GM20431 (cell line): ENCODE results near the gene KHDC4.
"Not testable (repeated sequence)": the region's sequence is repeated elsewhere in the genome, so short reads cannot be mapped to it uniquely, and the experiment has no call there.

Experiments
- in situ Hi-C: fragments of 300-500 bp; cut with MseI, MboI; formaldehyde crosslinking; loops from one replicate; pipeline ENCODE4 v1.15.0; 2020; ENCODE audit warnings: low sequenced_read_pairs; ENCODE audit not compliant: unreplicated experiment

The KHDC4 gene

DNA sequence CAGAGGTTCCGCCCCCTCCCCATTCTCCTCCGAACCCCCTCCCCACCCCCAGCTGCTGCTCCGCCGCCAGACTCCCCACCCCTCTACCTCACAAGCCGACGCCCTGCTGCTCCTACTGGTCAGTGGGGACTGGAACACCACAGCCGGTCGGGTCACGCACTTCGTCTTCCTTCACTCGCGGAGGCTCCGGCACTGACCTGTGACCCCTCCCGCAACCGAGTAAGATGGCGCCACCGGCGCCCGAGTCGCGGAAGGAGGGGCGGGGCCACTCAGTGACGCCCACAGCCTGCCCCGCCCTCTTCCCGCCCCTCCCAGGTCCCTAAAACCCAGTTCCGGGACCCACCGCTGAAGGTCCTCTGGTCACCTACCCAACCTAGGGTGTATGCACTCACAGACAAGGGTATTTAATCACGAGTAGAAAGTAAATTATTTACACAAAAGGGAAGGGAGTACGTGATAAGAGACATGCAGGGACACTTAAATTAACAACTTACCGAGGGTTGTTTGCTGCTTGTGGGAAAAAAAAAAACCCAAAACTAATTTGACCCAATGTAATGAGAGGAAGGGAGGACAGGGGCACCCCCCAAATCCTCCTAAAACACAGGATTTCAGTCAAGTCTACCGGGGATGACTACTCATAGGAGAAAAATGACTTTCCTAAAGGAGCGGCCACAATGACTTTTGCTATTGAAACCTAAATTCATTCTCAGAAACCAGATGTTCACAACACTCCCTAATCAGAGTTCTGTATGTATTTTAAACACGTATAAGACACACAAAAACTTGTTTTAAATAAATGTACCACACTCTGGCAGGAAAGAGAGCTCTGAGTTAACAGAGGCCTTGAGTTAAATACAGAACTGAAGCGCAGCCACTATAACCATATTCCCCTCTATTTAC, 22.8 kb downstream of the KHDC4 start, which contains the start of gene RIT1:
Gene RIT1 (minus strand): TSS at position 194 of the 900 bp plus-strand sequence. CDS start 588 bp downstream, outside the sequence.
- in situ Hi-C loops: no loop called here

DNA sequence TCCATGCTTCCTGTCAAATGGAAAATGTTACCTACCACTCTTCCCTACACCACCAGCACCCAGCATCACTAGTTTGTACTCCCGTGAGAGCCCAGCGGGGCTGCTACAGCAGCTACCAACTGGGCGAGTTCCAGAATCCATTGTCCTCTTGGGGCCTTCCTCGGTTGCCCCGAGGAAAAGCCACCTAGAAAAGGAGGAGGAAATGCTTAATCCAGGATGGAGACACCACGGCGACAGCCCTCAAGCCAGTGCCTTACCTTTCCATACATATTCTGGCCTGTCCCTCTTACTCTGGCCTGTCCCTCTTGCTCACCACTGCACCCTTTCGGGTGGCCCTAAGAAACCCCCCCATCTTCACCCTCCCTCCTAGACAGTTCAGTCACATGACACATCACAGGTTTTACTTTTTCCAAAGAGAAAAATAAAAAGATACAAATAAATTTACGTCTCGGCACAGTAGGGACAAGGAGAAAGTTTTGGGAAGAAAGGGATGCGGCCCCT, 23.5 kb downstream of the KHDC4 start:
- in situ Hi-C loops: no loop called here

GRCh38 chr1:155909894-155910293, 24.3 kb downstream of the KHDC4 start:
- in situ Hi-C loops: no loop called here

- in situ Hi-C loops: no loop called here
These were observed 30.0 kb downstream of the KHDC4 start for GRCh38 chr1:155904261-155904660.

DNA sequence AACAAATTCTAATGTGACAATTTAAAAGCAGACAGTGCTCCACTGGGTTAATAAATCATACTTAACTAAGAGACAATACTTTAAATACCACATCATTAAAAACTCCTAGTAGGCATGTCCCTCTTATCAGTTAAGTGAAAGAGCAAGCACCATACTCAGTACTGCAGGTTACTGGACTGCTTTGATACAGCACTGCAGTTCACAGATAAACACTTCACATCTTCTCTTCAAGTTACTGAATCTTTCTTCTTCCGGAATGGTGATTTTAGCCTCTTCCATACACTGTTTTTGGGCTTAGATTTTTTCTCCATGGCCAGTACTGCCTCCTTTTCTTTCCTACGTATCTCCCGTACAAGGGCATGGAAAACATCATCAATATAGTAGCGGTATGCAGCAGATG, 34.1 kb downstream of the KHDC4 start:
- in situ Hi-C loops: no loop called here

DNA sequence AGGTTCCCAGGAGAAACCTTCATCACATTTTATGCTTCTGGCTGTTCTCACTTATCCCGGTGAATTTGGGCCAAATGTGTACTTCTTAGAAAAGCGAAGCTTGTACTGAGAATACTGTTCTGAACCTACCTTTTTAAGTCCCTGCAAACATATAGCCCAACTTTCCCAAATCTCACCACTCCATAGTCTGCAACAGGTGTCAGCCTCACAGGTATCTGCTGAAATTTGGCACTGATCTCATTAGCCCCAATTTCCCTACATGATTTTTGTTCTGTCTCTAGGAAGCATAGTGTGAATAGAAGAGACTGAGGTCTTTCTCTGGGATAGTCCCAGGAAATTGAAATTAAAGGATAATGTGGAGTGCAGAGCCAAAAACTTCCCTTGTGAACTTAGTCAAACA, 34.5 kb downstream of the KHDC4 start:
- in situ Hi-C loops: no loop called here

DNA sequence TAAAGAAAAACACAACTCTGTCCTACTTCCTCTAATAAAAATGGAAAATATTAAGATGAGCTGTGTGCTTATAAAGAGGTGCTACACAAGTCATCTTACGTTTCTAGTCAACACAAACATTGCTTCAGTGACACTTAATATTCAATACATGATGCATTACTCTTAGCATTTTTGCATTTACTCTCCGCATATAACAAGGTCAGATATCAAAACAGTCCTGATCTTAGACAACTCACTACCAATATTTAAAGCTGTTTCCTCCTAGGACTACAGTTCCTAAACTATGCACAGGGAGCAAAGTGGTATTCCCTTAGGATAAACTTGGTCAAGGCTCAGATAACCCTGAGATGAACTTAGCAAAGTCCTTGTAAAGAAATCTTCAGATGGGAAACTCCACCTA, 35.3 kb downstream of the KHDC4 start:
- in situ Hi-C loops: no loop called here

DNA sequence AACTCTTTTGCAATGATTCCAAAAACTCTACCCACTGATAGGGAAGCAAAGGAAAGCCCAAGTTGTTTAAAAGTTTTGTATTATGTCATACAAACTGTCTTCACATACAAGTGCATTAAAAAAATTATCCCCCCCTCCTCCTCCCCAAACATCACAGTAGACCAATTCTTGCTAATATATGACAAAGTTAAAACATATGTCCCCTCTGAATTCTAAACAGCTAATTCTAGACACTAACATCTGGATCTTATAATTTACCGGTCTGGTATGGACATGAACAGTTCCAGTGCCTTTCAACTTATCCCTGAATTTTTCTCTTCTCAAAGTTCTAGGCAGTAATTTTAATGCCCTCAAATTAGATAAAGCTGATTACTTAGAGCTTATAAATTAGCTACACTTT, 36.5 kb downstream of the KHDC4 start:
- in situ Hi-C loops: no loop called here

DNA sequence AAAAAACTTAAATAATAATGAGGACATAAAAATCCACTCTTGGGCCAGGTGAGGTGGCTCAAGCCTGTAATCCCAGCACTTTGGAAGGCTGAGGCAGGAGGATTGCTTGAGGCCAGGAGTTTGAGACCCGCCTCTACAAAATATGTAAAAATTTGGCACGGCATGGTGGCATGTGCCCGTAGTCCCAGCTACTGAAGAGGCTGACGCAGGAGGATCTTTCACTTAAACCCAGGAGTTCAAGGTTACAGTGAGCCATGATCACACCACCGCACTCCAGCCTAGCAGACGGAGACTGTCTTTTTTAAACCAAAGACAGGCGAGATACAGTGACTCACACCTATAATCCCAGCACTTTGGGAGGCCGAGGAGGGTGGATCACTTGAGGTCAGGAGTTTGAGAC, 37.7 kb downstream of the KHDC4 start:
- in situ Hi-C loops: not testable (repeated sequence)

DNA sequence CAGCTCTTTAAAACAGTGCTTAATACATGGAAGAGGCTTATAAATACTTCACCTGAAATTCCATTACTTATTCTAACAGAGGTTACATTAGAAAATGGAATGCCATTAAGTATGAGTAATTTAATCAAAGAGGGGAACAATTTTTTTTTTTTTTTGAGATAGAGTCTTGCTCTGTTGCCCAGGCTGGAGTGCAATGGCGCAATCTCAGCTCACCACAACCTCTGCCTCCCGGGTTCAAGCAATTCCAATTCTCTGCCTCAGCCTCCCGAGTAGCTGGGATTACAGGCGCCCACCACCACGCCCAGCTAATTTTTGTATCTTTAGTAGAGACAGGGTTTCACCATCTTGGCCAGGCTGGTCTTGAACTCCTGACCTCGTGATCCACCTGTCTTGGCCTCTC, 38.6 kb downstream of the KHDC4 start:
- in situ Hi-C loops: not testable (repeated sequence)

GRCh38 chr1:155893389-155894142, 40.6 kb downstream of the KHDC4 start:
- in situ Hi-C loops: no loop called here

DNA sequence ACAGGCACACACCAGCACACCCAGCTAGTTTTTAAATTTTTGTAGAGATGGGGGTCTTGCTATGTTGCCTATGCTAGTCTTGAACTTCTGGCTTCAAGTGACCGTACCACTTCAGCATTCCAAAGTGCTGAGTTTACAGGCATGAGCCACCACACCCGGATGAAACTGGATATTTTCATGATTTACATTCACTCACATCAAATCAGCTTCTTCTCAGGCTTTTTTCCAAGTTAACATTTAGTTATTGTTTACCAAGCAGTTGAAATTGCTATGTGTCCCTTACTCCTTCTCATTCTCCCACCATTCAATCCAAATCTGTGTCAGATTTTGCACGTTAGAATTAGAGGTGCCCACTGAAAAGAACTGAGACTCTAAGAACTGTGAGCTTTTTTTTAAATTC, 41.4 kb downstream of the KHDC4 start:
- in situ Hi-C loops: no loop called here

GRCh38 chr1:155890251-155890650, 44.0 kb downstream of the KHDC4 start:
- in situ Hi-C loops: no loop called here

DNA sequence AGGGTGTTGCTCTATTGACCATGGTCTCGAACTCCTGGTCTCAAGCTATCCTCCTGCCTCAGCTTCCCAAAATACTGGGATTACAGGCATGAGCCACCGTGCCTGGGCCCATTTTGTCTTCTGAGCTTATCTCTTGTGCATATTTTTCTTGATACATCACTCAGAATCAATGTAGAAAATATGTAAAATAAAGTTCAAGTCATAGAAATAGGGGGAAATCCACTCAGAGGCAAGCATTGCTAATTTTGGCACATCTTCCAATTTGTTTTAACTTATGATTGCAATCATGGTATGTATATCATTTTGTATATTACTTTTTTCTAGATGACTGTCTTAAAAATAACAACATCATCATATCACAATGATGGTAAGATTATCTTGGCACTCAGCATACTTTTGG, 44.6 kb downstream of the KHDC4 start:
- in situ Hi-C loops: no loop called here

DNA sequence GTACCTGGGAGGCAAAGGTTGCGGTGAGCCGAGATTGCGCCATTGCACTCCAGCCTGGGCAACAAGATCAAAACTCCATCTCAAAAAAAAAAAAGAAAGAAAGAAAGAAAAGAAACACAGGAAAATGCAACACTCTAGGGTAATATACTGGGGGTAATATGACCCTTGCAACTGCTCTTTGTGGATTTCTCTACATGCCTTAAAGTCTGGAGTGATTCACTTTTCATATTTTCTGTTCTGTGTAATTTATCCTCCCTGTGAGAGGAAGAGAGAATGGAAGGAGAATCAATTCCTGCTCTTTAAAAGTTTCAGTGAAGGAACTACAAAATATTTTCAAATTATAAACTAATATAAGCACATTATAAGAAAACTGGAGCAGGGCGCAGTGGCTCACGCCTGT, 45.7 kb downstream of the KHDC4 start:
- in situ Hi-C loops: no loop called here

DNA sequence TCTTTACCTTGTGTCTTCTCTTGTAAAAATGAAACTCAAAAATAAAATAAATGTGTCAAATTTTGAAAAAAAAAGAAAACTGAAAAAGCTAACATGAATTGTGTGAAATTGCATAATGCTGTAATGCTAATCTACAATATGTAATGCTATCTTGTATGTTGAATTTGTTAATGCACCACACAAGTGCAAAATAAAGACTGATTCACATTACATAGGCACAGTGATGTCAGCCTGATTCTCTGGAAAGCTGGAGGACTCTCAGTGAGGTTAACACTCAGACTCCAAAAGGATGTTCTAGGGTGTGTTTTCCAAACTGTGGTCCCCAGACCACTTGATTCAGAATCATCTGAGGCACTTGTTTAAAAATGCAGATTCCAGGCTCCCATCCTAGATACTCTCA, 49.2 kb downstream of the KHDC4 start:
- in situ Hi-C loops: no loop called here

GRCh38 chr1:155884031-155884960, 49.9 kb downstream of the KHDC4 start:
- in situ Hi-C loops: no loop called here

GRCh38 chr1:155882766-155883165, 51.4 kb downstream of the KHDC4 start:
- in situ Hi-C loops: no loop called here

DNA sequence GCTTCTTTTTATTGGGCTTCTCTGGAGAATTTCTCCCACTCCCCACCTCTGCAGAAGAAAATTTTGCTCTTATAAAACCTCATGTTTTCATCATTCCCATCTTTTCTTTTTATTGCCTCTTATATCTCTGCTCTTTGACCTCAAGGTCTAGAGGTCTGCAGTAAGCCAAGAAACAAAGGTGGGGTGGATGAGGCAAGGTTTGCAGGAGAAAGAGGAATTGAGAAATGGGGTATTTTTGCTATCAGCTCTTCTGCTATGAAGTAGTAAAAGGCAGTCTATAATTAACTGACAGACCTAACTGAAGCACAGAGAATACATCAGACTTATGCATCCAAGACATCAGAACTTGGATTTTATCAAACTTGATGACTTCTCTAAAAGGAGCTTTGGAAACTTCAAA, 52.0 kb downstream of the KHDC4 start:
- in situ Hi-C loops: no loop called here

- in situ Hi-C loops: no loop called here
These were observed 53.3 kb downstream of the KHDC4 start for GRCh38 chr1:155880950-155881349.
